HG03060 (cell line): ENCODE data around the gene KLK11.

ENCODE experiments used
- ATAC-seq: cut with Tn5 transposase; IDR thresholded peaks from one replicate; pipeline ENCODE4 v1.9.1; 2021; ENCODE audit warnings: low read depth, moderate number of reproducible peaks; ENCODE audit not compliant: unreplicated experiment

The KLK11 gene

DNA sequence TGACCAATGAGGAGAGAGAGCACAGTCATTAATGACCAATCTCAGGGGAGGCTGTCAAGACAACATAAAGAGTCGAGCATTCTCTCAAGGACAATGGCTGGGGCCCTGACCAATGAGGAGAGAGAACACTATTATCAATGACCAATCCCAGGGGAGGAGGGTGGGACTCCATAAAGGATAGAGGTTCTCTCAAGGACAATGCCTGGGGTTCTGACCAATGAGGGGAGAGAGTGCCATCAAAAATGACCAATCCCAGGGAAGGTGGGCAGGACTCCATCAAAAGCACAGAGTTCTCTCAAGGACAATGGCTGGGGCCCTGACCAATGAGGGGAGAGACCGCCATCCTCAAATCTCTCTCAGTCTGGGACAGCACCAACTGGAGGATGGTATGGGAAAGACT is 3.3 kb upstream of the KLK11 start:
- ATAC-seq, result no peak

DNA sequence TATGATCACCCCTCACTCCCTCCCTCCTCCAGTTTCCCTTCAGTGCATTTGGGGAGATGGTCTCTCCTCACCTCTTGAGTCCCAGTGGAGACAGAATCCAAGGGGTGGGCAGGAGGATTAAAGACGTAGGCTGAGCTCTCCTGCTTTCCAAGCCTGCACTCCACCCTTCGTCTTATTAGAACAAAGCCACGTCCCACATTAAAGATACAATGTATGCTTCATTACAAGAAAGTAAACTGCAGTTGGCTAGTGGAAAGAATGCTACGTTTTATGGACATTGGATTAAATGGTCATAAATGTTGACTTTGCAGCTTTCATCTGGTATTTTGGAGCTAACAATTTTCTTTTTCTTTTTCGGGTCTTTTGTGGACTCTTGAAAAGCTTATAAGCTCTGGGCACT is 1.5 kb upstream of the KLK11 start:
- no peak for ATAC-seq

DNA sequence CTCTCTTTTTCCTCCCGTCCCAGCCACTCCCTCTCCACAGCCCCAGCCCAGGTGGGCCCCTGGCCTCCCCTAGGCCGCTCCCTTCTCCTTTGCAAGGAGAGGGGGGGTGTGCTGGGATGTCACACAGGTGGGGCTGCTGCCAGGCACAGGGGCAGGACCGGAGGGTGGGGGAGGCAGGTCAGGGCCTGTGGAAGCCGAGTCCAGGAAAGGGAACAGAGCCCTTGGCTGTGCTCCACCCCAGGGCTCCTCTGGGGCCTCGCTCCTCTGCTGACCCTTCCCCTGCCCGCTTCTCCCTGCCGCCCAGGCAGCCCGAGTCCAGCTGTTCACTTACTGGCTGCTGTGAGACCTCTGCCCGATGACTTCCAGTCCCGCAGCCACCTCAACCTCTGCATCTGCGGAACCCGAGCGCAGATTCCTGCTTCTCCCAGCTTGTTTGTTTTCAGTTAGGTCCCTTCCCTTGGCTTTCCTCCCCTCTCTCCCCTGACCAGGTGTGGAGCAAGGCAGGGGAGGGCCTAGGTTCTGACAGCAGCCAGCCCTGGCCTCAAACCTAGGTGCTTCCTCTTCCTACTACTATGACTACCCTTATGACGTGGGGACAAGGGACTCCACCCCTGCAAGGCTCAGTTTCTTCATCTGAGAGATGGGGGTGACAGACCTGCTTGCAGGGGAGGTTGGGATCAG is 850 bp upstream of the KLK11 start:
- ATAC-seq, result no peak

DNA sequence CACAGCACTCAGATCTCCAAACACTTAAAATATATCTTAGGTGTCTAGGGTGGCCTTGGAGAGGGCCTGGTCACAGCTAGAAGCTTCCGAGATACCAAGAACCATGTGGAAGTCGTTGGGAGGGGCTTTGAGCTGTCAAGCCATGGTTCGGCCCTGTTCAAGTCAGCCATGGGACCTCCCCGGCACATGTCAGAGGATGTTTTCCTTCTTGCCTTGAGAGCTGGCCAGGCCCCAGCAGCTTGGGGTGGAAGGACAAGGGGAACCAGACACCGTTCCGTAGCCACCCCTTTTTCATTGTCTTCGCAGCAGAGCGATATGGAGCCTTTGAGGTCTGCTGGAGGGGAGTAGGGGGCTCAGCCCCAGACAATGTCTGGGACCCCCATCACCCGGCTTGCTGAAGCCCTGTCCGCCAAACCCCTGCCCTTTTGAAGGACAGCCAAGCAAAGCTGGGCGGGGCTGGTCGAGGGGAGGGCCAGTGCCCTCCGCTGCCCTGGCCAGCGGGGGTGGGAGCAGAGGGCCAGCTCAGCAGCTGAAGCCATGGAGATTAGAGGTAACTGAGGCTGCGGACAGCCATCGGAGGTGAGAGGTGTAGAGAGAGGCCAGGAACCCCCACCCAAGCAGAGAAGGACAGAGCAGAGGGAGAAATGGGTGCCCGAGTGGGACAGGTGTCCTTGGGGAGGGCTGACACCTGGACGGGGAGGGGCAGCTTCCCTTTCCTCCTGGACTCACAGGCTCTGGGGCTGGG is 435 bp downstream of the KLK11 start:
- no peak for ATAC-seq

DNA sequence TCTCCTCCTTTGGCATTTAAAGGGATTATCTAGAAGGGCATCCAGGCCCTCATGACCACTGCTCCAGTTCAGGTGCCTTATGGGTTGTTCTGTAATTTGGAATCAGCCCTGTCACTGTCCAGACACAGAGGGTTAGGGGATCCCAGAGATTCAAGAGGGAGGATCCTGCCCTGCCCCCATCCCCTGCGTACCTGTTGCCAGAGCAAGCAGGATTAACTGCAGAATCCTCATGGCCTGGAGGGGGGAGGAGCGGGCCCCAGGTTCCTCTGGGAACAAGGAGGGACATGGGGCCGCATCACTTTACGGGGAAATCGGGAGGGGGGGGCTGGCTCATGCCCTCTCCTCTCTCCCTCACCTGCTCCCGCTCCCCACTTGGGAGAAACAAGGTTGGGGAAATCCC is 1.0 kb downstream of the KLK11 start:
- ATAC-seq, result no peak

DNA sequence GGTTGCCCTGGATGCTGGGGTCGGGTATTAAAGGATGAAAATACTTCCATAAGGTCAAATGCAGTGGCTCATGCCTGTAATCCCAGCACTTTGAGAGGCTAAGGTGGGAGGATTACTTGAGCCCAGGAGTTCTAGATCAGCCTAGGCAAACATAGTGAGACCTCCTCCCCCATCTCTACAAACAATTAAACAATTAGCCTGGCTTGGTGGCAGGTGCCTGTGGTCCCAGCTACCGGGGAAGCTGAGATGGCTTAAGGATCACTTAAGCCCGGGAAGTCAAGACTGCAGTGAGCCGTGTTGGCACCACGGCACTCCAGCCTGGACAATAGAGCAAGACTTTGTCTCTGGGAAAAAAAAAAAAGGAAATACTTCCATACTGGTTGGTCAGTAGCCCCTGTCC is 1.5 kb downstream of the KLK11 start:
- ATAC-seq, result no peak

DNA sequence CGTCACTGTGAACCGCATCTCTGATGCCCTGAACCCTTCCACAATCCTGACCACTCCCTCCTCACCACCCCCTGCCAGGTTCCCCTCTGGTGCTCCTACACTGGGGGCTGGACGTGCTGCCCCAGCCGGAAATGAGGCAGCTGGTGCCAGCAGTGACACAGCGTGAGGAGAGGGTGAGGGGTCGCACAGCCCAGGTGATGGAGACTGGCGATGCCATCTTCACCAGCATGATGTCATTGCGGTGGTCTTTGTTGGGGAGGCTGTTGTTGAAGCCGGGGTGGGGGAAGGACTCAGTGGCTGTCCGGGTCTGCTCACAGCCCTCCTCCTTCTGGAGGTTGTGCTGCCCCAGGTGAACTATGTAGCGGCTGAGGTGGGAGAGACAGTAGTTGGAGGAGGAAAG is 2.5 kb downstream of the KLK11 start:
- ATAC-seq, result no peak

DNA sequence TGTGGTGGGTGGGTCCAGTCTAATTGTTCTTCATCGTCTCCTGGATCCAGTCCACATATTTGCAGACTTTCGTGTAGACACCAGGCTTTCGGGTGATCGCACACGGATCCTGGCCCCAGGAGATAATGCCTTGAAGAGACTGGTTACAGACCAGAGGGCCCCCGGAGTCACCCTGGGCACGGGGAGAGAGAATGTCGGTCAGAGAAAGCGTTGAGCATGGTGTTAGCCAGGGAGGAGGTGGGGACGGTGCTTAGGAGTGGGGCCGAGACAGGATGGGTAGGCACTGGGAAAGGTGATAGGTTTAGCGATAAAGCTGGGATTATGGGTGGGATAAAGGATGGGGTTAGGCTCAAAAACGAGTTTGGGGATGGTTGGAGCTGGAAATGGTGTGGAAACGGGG is 3.9 kb downstream of the KLK11 start:
- no peak for ATAC-seq

DNA sequence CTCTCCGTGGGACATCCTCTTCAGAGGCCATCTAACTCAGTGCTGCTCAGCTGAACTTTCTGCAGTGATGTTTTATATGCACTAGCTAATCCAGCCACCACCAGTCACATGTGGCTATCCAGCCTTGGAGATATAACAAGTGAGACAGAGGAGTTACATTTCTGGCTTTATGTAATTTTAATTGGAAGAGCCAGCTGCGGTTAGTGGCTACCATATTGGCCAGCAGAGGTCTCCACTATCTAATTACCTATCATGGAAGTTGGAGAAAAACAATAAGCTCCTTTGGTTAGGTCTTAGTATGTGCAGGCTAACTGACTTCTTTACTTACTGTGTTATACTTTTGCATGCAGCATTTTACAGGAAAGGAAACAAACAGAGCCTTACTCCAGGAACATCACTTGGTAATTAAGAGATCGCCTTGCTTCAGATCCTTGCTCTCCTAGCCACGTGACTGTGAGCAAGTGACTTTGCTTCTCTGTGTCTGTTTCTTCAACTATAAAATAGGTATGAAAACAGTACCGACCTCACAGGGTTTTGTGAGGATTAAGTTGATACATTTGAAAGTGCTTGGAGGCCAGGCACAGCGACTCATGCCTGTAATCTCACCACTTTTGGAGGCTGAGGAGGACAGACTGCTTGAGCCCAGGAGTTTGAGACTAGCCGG is 5.3 kb downstream of the KLK11 start:
- no peak for ATAC-seq

DNA sequence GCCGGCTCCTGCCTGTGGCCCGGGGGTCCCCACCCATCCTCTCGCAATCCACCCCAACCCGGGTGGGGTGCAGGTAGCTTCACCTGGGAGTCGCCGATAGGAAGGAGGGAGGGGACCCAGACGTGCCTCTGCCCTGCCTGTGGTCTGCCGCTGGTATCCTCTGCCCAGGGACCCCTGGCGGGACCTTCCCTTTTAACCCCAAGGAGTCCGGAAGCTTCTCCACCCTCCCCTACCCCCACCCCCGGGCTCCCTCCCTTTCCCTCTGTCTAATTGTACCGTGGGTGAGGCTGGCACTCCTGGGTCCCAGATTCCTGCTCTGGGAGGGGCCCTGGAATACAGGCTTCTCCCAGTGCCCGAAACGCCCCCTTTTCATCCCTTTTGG is 6.9 kb downstream of the KLK11 start, which contains the start of gene KLK10:
TSS of gene KLK10 (minus strand) at position 166 of the 382 bp plus-strand sequence. CDS start 579 bp downstream, outside the sequence.
- no peak for ATAC-seq

DNA sequence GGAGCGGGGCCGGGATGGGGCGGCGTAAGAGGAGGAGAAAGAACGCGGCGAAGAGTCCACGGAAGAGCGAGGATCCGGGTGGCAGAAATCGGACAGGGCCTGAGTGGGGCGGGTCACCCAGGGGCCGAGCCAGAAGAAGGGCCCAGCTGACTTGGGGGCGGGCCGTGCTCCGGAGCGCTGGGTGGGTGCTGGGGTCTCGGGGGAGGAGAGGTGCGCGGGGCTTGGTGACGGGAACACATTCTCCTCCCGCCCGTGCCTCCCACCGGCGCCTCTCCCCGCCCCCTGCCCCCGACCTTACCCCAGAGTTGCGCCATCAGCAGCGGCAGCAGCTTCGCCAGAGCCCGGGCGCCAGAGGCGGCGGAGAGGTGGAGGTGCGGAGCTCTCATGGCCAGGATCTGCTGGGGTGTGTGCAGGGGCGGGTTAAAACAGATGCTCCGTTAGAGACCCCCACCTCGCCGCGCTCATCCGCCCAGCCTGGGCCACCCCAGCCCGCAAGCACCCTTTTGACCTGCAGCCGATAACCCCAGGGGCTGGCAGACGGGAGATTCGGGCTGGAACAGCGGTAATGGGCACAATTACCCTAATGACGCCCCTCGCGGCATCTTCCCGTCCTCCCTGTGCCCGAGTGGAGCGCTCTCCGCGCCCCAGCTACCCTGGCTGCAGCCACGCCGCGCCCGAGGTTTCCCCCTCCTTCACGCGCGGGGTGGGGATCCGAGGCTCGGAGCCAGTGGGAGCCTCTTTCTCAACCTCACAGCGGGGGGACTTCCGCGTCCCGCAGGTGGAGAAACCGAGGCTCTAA is 7.5 kb downstream of the KLK11 start:
- no peak for ATAC-seq

DNA sequence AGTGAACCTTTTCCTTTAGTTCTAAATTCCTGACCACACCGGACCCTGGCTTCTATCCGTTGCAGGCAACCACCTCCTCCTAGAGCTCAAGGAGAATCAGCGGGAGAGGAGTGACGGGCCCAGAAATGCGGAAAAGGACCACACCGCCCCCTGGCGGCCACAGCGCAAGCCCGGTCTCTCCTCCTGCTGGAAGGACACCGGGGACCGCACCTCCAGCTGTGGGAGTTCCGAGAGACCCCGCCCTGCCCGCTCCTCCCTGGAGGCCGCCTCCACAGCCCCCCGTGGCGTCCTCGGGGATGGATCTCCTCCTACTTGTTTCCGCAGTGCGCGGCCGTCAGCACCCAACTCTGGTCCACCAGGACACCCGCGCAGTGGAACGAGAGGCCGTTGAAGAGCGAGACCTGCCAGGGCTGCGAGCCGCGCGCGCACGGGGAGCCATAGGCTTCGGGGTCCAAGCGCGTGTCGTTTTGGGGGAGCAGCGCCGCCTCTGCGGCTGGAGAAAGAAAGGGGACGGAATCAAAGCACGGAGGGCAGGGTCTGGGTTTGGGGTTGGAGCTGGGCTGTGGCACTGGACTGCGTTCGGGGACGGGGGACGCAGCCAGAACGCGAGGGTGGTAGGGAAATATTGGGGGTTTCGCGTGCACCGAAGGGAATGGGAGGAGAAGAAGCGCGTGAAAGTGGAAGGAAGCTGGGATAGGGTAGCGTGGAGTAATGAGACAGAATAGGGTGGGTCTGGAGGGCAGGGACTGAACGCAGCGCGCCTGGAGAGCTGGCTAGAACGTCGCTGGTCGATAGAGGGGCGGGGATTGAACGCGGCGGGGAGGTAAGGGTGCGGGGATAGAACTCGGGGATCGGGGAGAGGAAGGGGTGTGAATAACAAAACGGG is 9.4 kb downstream of the KLK11 start:
- no peak for ATAC-seq

DNA sequence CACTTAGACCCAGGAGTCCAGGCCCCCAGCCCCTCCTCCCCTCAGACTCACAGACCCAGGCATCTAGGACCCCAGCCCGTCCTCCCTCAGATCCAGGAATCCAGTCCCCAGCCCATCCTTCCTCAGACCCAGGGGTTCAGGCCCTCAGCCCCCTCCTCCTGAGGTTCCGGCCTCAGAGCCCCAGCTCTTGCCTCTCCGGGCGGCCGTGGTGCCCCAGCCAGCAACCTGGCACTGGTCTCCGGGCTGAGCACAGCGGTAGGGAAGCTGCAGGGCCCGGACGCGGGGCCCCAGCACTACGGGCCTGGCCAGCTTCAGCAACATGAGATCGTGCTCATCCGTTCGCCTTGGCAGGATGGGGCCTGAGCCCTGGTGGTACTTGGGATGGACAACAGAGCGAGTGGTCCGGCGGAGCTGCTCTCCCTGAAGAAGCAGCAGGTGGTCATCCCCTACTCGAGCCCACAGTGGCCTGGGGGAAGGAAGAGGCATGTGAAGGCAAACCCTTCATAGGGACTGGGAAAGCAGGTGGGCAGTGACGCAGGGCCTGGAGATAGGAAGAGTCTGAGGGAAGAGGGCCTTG is 10.6 kb downstream of the KLK11 start:
- no peak for ATAC-seq

DNA sequence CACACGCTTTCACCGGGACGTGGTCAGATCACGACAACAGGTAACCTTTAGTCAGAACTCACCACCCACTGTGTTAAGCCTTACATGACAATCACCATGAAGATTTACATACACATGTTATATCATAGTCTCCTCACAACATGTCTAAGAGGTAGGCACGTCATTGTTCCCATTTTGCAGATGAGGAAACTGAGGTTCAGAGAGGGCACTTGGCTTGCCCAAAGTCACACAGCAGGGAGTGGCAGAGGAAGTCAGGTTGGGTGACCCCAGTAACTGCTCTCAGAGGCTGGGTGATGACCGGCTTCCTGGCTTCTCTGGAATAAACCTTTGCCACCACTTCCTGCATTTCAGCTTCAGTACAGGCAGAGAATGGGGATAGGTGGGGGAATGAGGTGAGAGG is 12.2 kb downstream of the KLK11 start:
- no peak for ATAC-seq

DNA sequence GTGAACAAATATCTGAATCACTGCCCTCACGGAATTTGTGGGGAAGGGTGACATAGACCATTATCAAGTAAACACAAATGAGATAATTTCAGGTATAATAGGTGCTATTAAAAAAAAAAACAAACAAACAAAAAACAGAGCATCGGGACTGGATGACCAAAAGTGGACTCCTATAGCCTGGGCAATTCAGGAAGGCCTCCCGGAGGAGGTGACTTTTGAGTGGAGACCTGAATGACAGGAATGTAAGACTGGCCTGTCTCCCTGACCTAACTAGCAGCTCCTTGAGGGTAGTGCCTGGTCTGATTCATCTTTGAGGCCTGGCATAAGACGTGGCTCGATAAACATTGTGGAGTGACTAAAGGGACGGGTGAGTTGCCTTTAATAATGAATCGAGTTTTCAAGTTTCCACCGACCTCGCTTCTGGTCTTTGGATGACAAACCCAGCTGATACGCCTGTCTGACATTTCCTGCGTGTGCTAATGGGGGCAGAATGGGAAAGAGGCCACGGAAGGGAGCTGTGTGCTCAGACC is 13.7 kb downstream of the KLK11 start:
- ATAC-seq, result no peak

DNA sequence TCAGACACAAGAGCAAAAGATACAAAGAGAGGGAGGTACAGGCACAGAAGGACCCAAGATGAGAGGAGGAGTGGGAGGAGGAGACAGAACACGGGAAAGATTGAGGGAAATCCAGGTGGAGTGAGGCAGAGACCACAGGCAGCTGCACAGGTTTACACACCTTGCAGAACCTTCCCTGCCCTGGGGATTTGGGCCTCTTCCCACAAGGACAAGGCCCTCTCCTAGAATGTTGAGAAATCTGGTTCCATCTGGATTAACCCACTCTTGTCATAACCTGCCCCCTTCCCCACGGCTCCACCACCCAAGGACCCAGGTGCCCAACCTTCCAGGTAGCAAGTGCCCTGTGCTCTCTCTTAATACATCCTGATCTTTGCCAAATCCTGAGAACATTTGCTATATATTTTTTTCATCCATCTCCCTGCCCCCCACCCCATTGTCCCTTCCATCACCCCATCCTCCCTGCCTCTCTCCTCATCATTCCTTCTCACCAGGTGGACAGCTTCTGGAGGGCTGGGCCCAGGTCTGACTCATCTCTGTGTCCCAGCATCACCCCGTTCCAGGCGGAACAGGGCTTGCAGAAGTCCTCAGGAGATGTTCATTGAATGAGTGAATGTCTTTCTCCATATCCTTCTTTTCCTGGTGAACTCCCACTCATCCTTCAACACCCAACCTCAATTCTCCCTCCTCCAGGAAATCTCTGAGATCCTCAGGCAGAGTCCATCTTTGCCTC is 16.2 kb downstream of the KLK11 start:
- no peak for ATAC-seq

DNA sequence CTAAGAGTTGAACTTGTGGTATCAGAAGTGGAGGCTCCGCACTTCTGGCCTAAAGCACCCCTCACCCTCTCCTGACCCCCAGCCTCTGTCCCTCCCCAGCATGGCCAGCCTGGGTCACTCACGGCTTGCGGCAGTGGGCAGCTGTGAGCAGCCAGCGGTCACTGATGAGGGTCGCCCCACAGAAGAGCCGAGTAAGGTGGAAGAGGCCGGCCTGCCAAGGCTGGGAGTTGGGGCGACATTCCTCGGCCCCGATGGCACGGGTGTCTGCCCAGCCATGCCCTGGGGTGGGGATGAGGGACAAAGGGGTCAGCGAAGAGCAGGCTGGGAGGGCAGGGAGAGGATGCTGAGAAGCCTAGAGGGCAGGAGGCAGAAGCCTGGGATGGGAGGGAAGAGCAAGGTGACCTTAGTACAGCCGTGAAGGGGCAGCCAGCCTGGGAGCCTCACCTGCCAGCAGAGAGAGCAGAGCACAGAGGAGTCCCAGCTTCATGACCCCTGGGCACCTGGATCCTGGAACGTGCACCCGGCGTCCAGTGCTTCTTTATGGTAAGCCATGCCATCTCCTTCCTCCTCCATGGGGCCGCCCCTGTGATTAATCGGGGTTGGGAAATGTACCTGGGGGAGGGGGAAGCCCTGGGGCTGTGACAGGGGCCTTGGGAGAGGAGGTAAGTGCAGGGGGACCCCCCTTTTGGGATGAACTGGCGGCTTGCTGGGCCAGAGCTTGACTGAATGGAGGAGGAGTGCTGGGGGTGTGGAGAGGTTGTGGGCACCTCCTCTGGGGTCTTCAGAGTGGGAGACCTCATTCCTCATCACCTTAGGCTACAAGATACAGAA is 17.1 kb downstream of the KLK11 start:
- ATAC-seq, result no peak

DNA sequence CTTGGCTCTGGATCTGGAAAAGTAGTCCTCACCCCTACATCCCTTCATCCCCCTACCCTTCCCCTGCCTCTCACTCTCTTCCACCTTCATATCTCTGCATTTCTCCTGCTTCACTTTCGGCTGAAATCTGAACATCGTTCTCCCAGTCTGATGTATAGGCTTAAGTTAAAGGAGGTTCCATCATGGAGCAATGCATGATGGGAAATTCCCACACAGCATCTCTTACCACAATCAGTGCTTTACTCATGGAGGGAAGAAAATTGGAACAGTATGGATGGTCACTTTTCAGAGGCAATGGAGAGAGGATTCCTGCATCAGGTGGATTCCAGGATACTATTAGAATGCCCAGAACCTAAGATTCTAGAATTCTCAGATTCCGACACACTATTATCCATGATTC is 18.9 kb downstream of the KLK11 start:
- no peak for ATAC-seq
